Measurements from ENCODE around the gene SMAD6.

DNA sequence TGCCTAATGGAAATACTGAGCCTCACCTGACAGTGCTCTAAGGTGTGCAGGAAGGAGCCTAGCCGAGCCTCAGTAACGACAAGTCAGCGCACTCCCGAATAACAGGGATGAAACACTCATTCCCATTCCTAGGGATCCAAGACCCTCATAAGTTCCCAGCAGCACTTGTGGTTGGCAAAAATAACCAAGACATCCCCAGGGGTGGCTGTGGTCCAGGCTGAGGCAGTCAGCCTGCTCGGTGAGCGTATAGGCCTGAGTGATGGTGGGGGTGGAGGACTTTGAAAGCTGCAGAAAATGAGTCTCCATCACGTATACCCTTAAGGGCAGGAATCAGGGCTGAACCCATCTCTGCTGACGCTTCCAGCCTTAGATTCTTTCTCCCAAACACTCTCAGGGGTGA, 120.1 kb downstream of the SMAD6 start:
- TF ChIP-seq, protein P1, sequence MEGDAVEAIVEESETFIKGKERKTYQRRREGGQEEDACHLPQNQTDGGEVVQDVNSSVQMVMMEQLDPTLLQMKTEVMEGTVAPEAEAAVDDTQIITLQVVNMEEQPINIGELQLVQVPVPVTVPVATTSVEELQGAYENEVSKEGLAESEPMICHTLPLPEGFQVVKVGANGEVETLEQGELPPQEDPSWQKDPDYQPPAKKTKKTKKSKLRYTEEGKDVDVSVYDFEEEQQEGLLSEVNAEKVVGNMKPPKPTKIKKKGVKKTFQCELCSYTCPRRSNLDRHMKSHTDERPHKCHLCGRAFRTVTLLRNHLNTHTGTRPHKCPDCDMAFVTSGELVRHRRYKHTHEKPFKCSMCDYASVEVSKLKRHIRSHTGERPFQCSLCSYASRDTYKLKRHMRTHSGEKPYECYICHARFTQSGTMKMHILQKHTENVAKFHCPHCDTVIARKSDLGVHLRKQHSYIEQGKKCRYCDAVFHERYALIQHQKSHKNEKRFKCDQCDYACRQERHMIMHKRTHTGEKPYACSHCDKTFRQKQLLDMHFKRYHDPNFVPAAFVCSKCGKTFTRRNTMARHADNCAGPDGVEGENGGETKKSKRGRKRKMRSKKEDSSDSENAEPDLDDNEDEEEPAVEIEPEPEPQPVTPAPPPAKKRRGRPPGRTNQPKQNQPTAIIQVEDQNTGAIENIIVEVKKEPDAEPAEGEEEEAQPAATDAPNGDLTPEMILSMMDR (conservative IDR thresholded peaks at IDR 0.05; ENCODE audit: low read depth, low read length) = no peak
- TF ChIP-seq MAFK (IDR thresholded peaks at IDR 0.05; ENCODE audit: low read depth, low read length) (no peak), CEBPB (IDR thresholded peaks at IDR 0.05; ENCODE audit: low read depth, low read length) (no peak), RFX5 (IDR thresholded peaks at IDR 0.05; ENCODE audit: low read depth, low read length) (no peak), MXI1 (IDR thresholded peaks at IDR 0.05; ENCODE audit: borderline replicate concordance, low read depth, low read length) (no peak), POLR2A (IDR thresholded peaks at IDR 0.05; ENCODE audit: low read depth, low read length) (no peak), RAD21 (IDR thresholded peaks at IDR 0.05; ENCODE audit: low read length) (no peak), MAZ (IDR thresholded peaks at IDR 0.05; ENCODE audit: borderline replicate concordance, low read depth, low read length) (no peak), SMC3 (IDR thresholded peaks at IDR 0.05; ENCODE audit: low read depth, low read length) (no peak), CHD1 (IDR thresholded peaks at IDR 0.05; ENCODE audit: low read depth, low read length) (no peak), RCOR1 (IDR thresholded peaks at IDR 0.05; ENCODE audit: insufficient replicate concordance, low read length) (no peak)
- TF ChIP-seq, protein P2, sequence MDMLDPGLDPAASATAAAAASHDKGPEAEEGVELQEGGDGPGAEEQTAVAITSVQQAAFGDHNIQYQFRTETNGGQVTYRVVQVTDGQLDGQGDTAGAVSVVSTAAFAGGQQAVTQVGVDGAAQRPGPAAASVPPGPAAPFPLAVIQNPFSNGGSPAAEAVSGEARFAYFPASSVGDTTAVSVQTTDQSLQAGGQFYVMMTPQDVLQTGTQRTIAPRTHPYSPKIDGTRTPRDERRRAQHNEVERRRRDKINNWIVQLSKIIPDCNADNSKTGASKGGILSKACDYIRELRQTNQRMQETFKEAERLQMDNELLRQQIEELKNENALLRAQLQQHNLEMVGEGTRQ (IDR thresholded peaks at IDR 0.05; ENCODE audit: low read depth, low read length) = no peak

Data from IMR-90 (cell line).